ENCODE measurements around the gene C11orf52. TPM values are rescaled to one million over a fixed set of nuclear protein-coding genes. Genes with fewer than 3 reads are reported as not detected.

C11orf52 gene
- total RNA-seq, 1 experiment from 2014 or later, result 2.0 TPM

DNA sequence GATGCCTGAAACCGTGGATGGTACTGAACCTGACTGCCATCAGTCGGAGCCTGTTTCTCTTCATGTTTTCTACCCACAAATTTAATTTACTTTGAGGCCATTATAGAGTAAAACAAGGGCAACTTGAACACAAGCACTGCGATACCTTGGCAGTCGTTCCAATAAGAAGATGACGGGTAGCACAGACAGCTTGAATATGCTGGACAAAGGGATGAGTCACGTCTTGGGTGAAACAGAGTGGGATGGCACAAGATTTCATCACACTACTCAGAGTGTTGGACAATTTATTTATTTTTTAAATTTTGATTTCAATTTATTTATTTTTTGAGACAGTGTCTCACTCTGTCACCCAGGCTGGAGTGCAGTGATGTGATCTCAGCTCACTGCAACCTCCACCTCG, 24.1 kb downstream of the C11orf52 start:
- intact Hi-C loops (cut with micrococcal nuclease), result no loop called here
- CTCF ChIA-PET, result interaction anchor here (0.6 to 21.3 kb wide), 9 partner anchors 9 to 233 kb away, joined by 3 to 564 read pairs (median 6); no protein-coding TSS in a partner anchor
- Mint-ChIP-seq H3K36me3 (ENCODE audit: insufficient read depth, unreplicated experiment) (no peaks in the 10 kb centered on the region), H3K27me3 (ENCODE audit: insufficient read depth, unreplicated experiment) (no peaks in the 10 kb centered on the region), H3K27ac (ENCODE audit: low read depth, unreplicated experiment) (peak overlapping the region; percentile 98), H3K4me3 (ENCODE audit: unreplicated experiment) (no peak overlapping the region), H3K9me3 (ENCODE audit: unreplicated experiment) (no peaks in the 10 kb centered on the region), H3K4me1 (ENCODE audit: insufficient read depth, unreplicated experiment) (peaks cover 66% of the 10 kb centered on the region)
- BruUV-seq (replicated peaks), result no TSS peak
- TF ChIP-seq, protein P1, sequence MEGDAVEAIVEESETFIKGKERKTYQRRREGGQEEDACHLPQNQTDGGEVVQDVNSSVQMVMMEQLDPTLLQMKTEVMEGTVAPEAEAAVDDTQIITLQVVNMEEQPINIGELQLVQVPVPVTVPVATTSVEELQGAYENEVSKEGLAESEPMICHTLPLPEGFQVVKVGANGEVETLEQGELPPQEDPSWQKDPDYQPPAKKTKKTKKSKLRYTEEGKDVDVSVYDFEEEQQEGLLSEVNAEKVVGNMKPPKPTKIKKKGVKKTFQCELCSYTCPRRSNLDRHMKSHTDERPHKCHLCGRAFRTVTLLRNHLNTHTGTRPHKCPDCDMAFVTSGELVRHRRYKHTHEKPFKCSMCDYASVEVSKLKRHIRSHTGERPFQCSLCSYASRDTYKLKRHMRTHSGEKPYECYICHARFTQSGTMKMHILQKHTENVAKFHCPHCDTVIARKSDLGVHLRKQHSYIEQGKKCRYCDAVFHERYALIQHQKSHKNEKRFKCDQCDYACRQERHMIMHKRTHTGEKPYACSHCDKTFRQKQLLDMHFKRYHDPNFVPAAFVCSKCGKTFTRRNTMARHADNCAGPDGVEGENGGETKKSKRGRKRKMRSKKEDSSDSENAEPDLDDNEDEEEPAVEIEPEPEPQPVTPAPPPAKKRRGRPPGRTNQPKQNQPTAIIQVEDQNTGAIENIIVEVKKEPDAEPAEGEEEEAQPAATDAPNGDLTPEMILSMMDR (IDR thresholded peaks at IDR 0.05; ENCODE audit: unreplicated experiment), result no peak
- POLR2A ChIA-PET, result interaction anchor here (0.6 to 21.8 kb wide), 13 partner anchors 8 to 144 kb away, joined by 3 to 513 read pairs (median 9); partner anchors contain the start of genes ALG9, SDHD and TIMM8B
- DNase-seq (ENCODE audit: unreplicated experiment), result peak; percentile 95

- TF ChIP-seq, protein P1 (IDR thresholded peaks at IDR 0.05; ENCODE audit: unreplicated experiment), result no peak
- Mint-ChIP-seq H3K9me3 (ENCODE audit: unreplicated experiment) (no peaks in the 10 kb centered on the region), H3K27me3 (ENCODE audit: insufficient read depth, unreplicated experiment) (no peaks in the 10 kb centered on the region), H3K36me3 (ENCODE audit: insufficient read depth, unreplicated experiment) (no peaks in the 10 kb centered on the region), H3K4me3 (ENCODE audit: unreplicated experiment) (peak overlapping the region; percentile 6), H3K27ac (ENCODE audit: low read depth, unreplicated experiment) (peak overlapping the region; percentile 98), H3K4me1 (ENCODE audit: insufficient read depth, unreplicated experiment) (peaks cover 53% of the 10 kb centered on the region)
- intact Hi-C loops (cut with micrococcal nuclease), result loop anchor here (2.0 kb wide), 1 partner anchor 17 kb away; no protein-coding TSS in a partner anchor
- BruUV-seq (replicated peaks), result TSS peak; percentile 54
- DNase-seq (ENCODE audit: unreplicated experiment), result peak; percentile 80
- ChIA-PET POLR2A (interaction anchor here (0.5 to 21.8 kb wide), 13 partner anchors 10 to 150 kb away, joined by 3 to 513 read pairs (median 4); partner anchors contain the start of genes ALG9 and C11orf52), CTCF (interaction anchor here (0.7 to 21.3 kb wide), 7 partner anchors 8 to 73 kb away, joined by 3 to 564 read pairs (median 4); partner anchors contain the start of gene ALG9)
Measured at GRCh38 chr11:111944139-111944538, 25.4 kb downstream of the C11orf52 start.

DNA sequence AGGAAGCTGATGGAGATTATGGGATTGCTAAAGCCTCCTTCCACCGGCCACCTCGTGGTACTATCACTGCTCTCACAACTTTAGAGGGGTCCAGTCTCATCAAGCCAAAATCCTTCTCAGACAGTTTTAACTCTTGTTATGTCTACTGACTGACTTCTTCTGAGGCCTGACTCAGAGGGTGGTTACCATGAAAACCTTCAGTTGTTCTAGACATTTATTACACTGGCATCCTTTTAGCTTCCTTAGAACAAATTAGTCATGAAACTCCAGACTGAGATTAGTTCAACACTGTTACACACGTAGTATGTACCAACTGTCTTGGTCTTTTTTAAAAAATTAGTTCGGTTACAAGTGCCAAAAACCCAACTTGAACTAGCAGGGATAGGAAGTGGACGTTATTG, 25.9 kb downstream of the C11orf52 start:
- intact Hi-C loops (cut with micrococcal nuclease), result loop anchor here (2.0 kb wide), 1 partner anchor 16 kb away; no protein-coding TSS in a partner anchor

GRCh38 chr11:111945198-111945597, 26.5 kb downstream of the C11orf52 start:
- Mint-ChIP-seq H3K27me3 (ENCODE audit: insufficient read depth, unreplicated experiment) (no peaks in the 10 kb centered on the region), H3K27ac (ENCODE audit: low read depth, unreplicated experiment) (peak overlapping the region; percentile 98), H3K4me1 (ENCODE audit: insufficient read depth, unreplicated experiment) (peaks cover 51% of the 10 kb centered on the region), H3K4me3 (ENCODE audit: unreplicated experiment) (peak overlapping the region; percentile 6), H3K9me3 (ENCODE audit: unreplicated experiment) (no peaks in the 10 kb centered on the region), H3K36me3 (ENCODE audit: insufficient read depth, unreplicated experiment) (no peaks in the 10 kb centered on the region)
- DNase-seq (ENCODE audit: unreplicated experiment), result no peak
- TF ChIP-seq, protein P1 (IDR thresholded peaks at IDR 0.05; ENCODE audit: unreplicated experiment), result no peak
- POLR2A ChIA-PET, result interaction anchor here (0.7 to 21.8 kb wide), 6 partner anchors 9 to 121 kb away, joined by 3 to 513 read pairs (median 30); no protein-coding TSS in a partner anchor
- CTCF ChIA-PET, result interaction anchor here (0.6 to 21.3 kb wide), 7 partner anchors 9 to 335 kb away, joined by 3 to 564 read pairs (median 4); partner anchors contain the start of gene ALG9
- intact Hi-C loops (cut with micrococcal nuclease), result loop anchor here (2.0 kb wide), 1 partner anchor 16 kb away; no protein-coding TSS in a partner anchor
- BruUV-seq (replicated peaks), result TSS peak; percentile 47

More for the DNA sequence above, 25.9 kb downstream of the C11orf52 start:
- H3K9me3 Mint-ChIP-seq (ENCODE audit: unreplicated experiment), result no peaks in the 10 kb centered on the region
- peaks cover 53% of the 10 kb centered on the region for H3K4me1 Mint-ChIP-seq (ENCODE audit: insufficient read depth, unreplicated experiment)
- CTCF ChIA-PET, result interaction anchor here (0.6 to 21.3 kb wide), 8 partner anchors 9 to 178 kb away, joined by 3 to 564 read pairs (median 4); partner anchors contain the start of gene ALG9
- POLR2A ChIA-PET, result interaction anchor here (0.5 to 21.8 kb wide), 14 partner anchors 9 to 150 kb away, joined by 3 to 513 read pairs (median 4); partner anchors contain the start of genes ALG9 and C11orf52
- H3K4me3 Mint-ChIP-seq (ENCODE audit: unreplicated experiment), result peak overlapping the region; percentile 6
- TF ChIP-seq, protein P1 (IDR thresholded peaks at IDR 0.05; ENCODE audit: unreplicated experiment), result no peak
- H3K27ac Mint-ChIP-seq (ENCODE audit: low read depth, unreplicated experiment), result peak overlapping the region; percentile 98
- BruUV-seq (replicated peaks), result no TSS peak
- H3K36me3 Mint-ChIP-seq (ENCODE audit: insufficient read depth, unreplicated experiment), result no peaks in the 10 kb centered on the region
- peak; percentile 76 for DNase-seq (ENCODE audit: unreplicated experiment)
- H3K27me3 Mint-ChIP-seq (ENCODE audit: insufficient read depth, unreplicated experiment), result no peaks in the 10 kb centered on the region
